ENCODE measurements around the gene CSN1S1.
"Not testable (repeated sequence)": the region's sequence is repeated elsewhere in the genome, so short reads cannot be mapped to it uniquely, and the experiment has no call there.

The CSN1S1 gene

GRCh38 chr4:69930768-69931167 is at the start of gene CSN1S1:
TSS of gene CSN1S1 (plus strand) at chr4:69931068. CDS start at chr4:69932556, 1,488 bp downstream.
- ATAC-seq: no peak
- DNase-seq: no peak

DNA sequence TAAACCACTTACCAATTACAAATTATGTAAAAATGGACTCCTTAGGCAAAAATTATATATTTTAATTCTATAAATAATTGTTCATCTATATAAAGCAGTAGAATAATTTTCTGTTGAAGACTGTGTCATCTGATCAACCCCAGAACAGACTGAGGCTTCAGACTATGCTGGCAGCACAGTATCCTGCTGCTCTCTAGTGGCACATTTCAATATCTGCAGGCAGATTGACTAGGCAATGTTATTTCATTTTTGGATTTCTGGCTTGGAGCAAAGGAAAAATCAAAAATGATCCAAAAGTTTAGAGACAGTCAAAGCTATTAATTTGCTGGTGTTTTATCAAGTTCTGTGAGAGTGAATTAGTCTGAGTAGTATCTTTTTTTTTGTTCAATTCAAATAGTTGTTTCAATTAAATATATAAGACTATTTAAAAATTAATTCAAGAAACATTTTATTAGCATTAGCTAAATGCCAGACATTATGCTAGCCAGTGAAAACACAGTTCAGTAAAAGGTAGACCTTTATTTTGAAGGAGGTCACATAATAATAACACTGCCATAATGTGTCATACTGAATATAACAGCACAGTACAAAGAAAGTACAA is 49.6 kb upstream of the CSN1S1 start:
- DNase-seq (peak; percentile 6), ATAC-seq (peak; percentile 69)

- no peak for ATAC-seq
- no peak for DNase-seq
Observed at GRCh38 chr4:69882150-69882549, 48.7 kb upstream of the CSN1S1 start.

DNA sequence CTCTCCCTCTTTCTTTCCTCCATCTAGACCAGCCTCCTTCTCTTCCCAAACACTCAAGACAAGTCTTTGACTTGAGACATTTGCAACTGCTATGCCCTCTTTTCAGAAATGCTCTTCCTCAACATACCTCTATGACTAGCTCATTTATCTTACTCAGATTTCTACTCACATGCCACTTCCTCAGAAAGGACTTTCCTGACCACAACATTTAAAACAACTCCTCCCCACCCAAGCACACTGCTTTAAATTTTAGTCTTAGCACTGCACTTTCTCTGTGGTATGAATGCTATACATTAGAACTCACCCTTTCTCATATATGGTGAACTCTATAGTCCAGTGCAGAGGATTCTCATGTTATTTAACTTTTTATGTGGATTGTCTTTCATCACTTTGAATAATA is 42.5 kb upstream of the CSN1S1 start:
- ATAC-seq: peak; percentile 40
- no peak for DNase-seq

- ATAC-seq (no peak), DNase-seq (no peak)
Observed at GRCh38 chr4:69894186-69894585, 36.7 kb upstream of the CSN1S1 start.

GRCh38 chr4:69894721-69895120 is 36.1 kb upstream of the CSN1S1 start:
- ATAC-seq: no peak
- no peak for DNase-seq

DNA sequence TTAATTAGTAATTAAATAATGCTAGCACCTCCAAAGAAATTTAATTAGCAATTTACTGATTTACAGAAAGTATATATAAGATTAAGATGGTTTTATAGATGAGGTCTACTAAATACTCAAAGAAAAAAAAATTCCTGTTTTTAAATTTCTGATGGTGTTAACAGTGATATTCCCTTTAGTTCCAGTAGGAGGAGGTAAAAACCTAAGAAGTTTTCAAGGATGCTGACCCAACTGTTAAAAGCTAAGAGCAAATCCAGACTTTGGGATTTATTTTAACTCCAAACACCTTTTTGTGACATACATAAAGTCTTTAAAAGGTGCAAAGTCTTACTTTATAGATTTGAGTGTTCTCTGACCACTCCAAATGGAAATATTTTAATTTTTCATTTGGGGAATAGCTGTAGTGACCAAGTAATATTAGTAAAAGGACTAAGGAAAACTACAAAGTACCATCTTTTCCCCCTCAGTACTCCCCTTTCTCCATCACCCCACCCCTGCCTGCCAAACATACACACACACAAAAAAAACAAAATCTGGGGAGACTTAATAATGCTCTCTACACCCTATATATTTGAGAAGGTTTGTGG is 34.2 kb upstream of the CSN1S1 start:
- ATAC-seq: no peak

GRCh38 chr4:69907151-69907550 is 23.7 kb upstream of the CSN1S1 start:
- DNase-seq: no peak
- ATAC-seq: no peak

More for the DNA sequence above, 34.2 kb upstream of the CSN1S1 start:
- DNase-seq: no peak

GRCh38 chr4:69909195-69909594 is 21.7 kb upstream of the CSN1S1 start:
- ATAC-seq (no peak), DNase-seq (no peak)

DNA sequence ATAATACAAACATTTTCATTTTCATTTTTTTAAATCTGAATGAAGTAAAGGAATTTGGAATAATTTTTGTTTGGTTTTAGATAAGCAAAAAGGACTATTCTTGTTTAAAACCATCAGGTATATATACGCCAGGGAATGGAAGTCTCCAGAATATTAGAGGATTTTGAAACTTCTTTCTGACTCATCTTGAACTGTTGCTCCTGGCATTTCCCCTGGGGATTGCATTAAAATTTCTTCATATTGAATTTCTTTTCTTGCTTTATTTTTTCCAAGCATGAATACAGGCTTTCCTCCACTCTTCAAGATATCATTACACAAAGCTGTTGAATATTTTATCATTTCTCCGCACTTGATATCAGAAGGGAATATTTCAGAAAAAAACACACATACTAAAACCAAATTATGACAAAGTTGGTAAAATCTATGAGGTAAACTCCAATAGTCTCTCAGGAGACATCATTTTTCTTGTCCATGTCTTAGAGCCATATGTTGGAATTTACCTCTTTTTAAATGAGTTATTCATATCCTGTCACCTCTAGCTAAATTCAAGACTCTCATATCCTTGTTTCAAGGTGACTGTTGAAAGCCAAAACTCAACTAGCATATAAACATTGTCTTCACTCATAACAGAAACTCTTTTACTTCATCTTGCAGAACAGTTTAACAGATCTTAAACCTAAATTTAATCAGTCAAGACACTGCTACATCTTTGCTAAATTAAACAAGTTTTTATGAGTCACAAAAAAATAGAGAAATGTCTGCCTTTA is 20.7 kb upstream of the CSN1S1 start:
- no peak for ATAC-seq
- DNase-seq: no peak

- DNase-seq: no peak
- no peak for ATAC-seq
Observed at GRCh38 chr4:69920874-69921273, 10.0 kb upstream of the CSN1S1 start.

DNA sequence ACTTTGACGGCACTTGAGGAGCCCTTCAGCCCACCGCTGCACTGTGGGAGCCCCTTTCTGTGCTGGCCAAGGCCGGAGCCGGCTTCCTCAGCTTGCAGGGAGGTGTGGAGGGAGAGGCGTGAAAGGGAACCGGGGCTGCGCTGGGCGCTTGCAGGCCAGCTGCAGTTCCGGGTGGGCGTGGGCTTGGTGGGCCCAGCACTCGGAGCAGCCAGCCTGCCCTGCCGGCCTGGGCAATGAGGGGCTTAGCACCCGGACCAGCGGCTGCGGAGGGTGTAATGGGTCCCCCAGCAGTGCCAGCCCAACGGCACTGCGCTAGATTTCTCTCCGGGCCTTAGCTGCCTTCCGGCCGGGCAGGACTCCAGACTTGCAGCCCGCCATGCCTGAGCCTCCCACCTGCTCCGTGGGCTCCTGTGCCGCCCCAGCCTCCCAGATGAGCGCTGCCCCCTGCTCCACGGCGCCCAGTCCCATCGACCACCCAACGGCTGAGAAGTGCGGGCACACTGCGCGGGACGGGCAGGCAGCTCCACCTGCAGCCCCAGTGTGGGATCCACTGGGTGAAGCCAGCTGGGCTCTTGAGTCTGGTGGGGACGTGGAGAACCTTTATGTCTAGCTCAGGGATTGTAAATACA is 7.0 kb upstream of the CSN1S1 start:
- not testable (repeated sequence) for DNase-seq

DNA sequence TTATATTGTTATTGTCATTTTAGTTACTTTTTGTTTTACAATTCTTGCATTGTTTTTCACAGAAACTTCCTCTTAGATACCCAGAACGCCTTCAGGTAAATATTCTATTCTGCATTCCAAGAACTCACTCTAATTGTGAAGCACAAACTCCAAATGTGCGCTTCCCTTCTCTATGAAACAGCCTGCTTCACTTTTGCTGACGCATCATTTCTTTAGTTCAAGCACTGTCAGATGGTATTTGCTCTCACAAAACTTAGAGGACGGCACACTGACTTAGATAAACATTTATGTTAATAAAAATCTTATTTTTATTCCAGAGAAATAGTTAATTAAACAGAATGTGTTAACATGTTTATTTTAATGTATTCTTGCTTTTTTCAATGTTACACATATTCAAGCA is 3.3 kb downstream of the CSN1S1 start:
- ATAC-seq (no peak), DNase-seq (no peak)

More for the DNA sequence above, 7.0 kb upstream of the CSN1S1 start:
- ATAC-seq: not testable (repeated sequence)

- DNase-seq (no peak), ATAC-seq (no peak)
Observed at GRCh38 chr4:69936566-69936965, 5.7 kb downstream of the CSN1S1 start.

DNA sequence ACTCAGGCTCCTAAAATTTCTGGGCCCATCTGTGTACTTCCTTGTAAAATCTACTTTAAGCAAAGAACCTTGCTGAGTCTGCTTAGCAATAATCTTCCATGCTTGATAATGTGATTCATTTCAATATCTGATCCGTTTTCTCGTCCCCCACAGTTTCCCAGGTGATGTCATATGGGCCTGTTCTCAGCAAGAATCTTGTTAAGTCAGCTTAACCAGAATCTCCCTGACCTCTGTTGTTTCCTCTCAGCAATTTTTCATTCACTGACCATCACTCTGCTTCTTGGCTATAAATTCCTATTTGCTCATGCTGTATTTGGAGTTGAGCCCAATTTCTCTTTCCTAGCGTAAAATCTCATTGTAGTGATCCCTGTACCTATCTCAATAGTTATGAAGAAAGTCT is 20.7 kb downstream of the CSN1S1 start:
- DNase-seq (no peak), ATAC-seq (no peak)

- ATAC-seq: no peak
Observed at GRCh38 chr4:69957209-69957608, 26.3 kb downstream of the CSN1S1 start.

DNA sequence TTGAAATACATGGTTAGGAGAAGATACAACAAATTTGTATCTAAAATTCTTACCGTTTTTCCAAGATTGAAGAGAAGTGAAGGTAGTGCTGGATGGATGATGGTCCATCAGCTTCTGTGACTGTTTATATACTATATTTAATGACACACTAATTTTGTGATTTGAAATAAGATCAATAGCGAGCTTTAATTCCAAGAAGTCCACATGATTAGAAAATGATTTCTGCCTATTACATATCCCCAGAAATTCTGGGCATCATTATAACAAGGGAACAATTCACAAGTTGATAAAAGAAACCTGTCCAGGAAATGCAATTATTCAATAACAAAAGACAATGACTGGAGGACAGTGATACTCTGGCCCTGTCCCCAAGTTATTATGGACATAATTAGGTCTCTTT is 34.8 kb downstream of the CSN1S1 start, which contains the start of gene CSN2:
TSS of gene CSN2 (minus strand) at position 101 of the 400 bp plus-strand sequence. CDS start 4,733 bp downstream, outside the sequence.
- DNase-seq (no peak), ATAC-seq (no peak)

More at GRCh38 chr4:69957209-69957608, 26.3 kb downstream of the CSN1S1 start:
- no peak for DNase-seq

GRCh38 chr4:69970071-69970470 is 39.2 kb downstream of the CSN1S1 start:
- ATAC-seq: no peak
- no peak for DNase-seq

DNA sequence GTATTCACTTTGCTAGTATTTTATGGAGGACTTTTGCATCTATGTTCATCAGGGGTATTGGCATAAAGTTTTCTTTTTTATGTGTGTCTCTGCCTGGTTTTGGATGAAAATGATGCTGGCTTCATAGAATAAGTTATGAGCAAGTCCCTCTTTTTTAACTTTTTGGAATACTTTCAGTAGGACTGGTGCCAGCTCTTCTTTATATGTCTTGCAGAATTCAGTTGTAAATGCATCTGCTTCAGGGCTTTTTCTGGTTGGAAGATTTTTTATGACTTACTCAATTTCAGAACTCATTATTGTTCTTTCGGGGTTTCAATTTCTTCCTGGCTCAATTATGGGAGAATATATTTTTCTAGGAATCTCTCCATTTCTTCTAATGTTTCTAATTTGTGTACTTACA is 43.8 kb downstream of the CSN1S1 start:
- no peak for ATAC-seq
- no peak for DNase-seq

DNA sequence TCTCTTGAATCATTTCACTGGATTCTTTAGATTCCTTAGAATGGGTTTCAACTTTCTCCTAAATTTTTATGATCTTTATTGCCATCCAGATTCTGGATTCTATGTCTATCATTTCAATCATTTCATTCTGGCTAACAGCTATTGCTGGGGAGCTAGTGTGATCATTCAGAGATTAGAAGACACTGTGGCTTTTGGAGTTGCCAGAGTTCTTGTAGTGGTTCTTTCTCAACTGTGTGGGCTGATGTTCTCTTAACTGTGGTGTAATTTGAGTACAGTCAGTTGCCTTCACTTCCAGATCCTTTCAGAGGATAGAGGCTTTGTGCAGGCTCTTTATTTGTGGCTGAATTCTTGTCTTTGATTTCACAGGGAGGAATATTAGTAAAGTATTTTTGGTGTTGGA is 46.7 kb downstream of the CSN1S1 start:
- DNase-seq (no peak), ATAC-seq (no peak)

- ATAC-seq (no peak), DNase-seq (no peak)
Observed at GRCh38 chr4:69984030-69984443, 53.2 kb downstream of the CSN1S1 start.

GRCh38 chr4:69986663-69987062 is 55.8 kb downstream of the CSN1S1 start:
- no peak for ATAC-seq
- DNase-seq: no peak

GRCh38 chr4:69991016-69991415 is 60.1 kb downstream of the CSN1S1 start:
- ATAC-seq: no peak
- DNase-seq: no peak
